ENCODE measurements around the gene LCORL. TPM values are rescaled to one million over a fixed set of nuclear protein-coding genes. Genes with fewer than 3 reads are reported as not detected.

LCORL gene
- total and polyA plus RNA-seq, 9 donors: 4.5 to 21.8 (median 16.6) TPM

GRCh38 chr4:17957688-17958087 lies 63.9 kb downstream of the LCORL start:
- Histone ChIP-seq H3K4me1 (ENCODE audit: insufficient read depth) (peaks cover 1% of the 10 kb centered on the region), H3K36me3 (no peaks in the 10 kb centered on the region), H3K4me3 (no peak overlapping the region), H3K27ac (no peak overlapping the region), H3K27me3 (no peaks in the 10 kb centered on the region), H3K9me3 (no peaks in the 10 kb centered on the region)
- intact Hi-C loops (cut with DNase I): no loop called here
- no peak for TF ChIP-seq EP300 (IDR thresholded peaks at IDR 0.05)
- TF ChIP-seq POLR2A (IDR thresholded peaks at IDR 0.05): no peak
- no peak for TF ChIP-seq CTCF (IDR thresholded peaks at IDR 0.05)
- 91 to 97% (median 96%) methylated on average over 1 of the region's 1 CpG for WGBS, 3 donors
- no peak for DNase-seq

- no peak overlapping the region for H3K27ac ChIP-seq
- no peaks in the 10 kb centered on the region for H3K36me3 ChIP-seq
- WGBS, 3 donors: 96 to 98% (median 97%) methylated on average over 4 of the region's 4 CpGs
- no peaks in the 10 kb centered on the region for H3K27me3 ChIP-seq
- no peak overlapping the region for H3K4me3 ChIP-seq
- no peaks in the 10 kb centered on the region for H3K4me1 ChIP-seq (ENCODE audit: insufficient read depth)
- no peak for TF ChIP-seq CTCF (IDR thresholded peaks at IDR 0.05)
- no peak for TF ChIP-seq EP300 (IDR thresholded peaks at IDR 0.05)
- TF ChIP-seq POLR2A (IDR thresholded peaks at IDR 0.05): no peak
- no peaks in the 10 kb centered on the region for H3K9me3 ChIP-seq
- DNase-seq: no peak
- intact Hi-C loops (cut with DNase I): no loop called here
Measured at GRCh38 chr4:17956245-17956644, 65.3 kb downstream of the LCORL start.

GRCh38 chr4:17945303-17945702 lies 76.3 kb downstream of the LCORL start:
- Histone ChIP-seq H3K9me3 (no peaks in the 10 kb centered on the region), H3K27me3 (no peaks in the 10 kb centered on the region), H3K36me3 (no peaks in the 10 kb centered on the region), H3K4me1 (ENCODE audit: insufficient read depth) (peaks cover 5% of the 10 kb centered on the region), H3K4me3 (no peak overlapping the region), H3K27ac (no peak overlapping the region)
- intact Hi-C loops (cut with DNase I): no loop called here
- TF ChIP-seq EP300 (IDR thresholded peaks at IDR 0.05) (no peak), CTCF (IDR thresholded peaks at IDR 0.05) (no peak), POLR2A (IDR thresholded peaks at IDR 0.05) (no peak)
- 85 to 94% (median 89%) methylated on average over 2 of the region's 2 CpGs for WGBS, 3 donors
- DNase-seq: no peak

- TF ChIP-seq CTCF (IDR thresholded peaks at IDR 0.05) (no peak), POLR2A (IDR thresholded peaks at IDR 0.05) (no peak)
- DNase-seq: no peak
- H3K27ac ChIP-seq: no peak overlapping the region
Measured at GRCh38 chr4:17941731-17942130, 79.8 kb downstream of the LCORL start.

GRCh38 chr4:17939054-17939453 lies 82.5 kb downstream of the LCORL start:
- H3K36me3 ChIP-seq: no peaks in the 10 kb centered on the region
- no peak for DNase-seq
- H3K9me3 ChIP-seq: no peaks in the 10 kb centered on the region
- intact Hi-C loops (cut with DNase I): no loop called here
- 44 to 52% (median 50%) methylated on average over 2 of the region's 2 CpGs for WGBS, 3 donors
- H3K27me3 ChIP-seq: no peaks in the 10 kb centered on the region
- H3K27ac ChIP-seq: no peak overlapping the region
- H3K4me1 ChIP-seq (ENCODE audit: insufficient read depth): peaks cover 3% of the 10 kb centered on the region
- no peak overlapping the region for H3K4me3 ChIP-seq
- TF ChIP-seq EP300 (IDR thresholded peaks at IDR 0.05): no peak
- no peak for TF ChIP-seq POLR2A (IDR thresholded peaks at IDR 0.05)
- no peak for TF ChIP-seq CTCF (IDR thresholded peaks at IDR 0.05)

More at GRCh38 chr4:17941731-17942130, 79.8 kb downstream of the LCORL start:
- Histone ChIP-seq H3K9me3 (no peaks in the 10 kb centered on the region), H3K4me3 (no peak overlapping the region), H3K36me3 (no peaks in the 10 kb centered on the region), H3K4me1 (ENCODE audit: insufficient read depth) (peaks cover 3% of the 10 kb centered on the region), H3K27me3 (no peaks in the 10 kb centered on the region)
- intact Hi-C loops (cut with DNase I): no loop called here
